Keratinocyte (primary cell): ENCODE data around the gene CCDC182.

Experiments used
- EZH2 ChIP-seq: IDR thresholded peaks from one replicate; pipeline ENCODE4 v1.6.1; 2012; ENCODE audit warnings: inconsistent platforms, mild to moderate bottlenecking, low read length, moderate library complexity
- TF ChIP-seq, protein P1 (sequence below), 3 experiments: IDR thresholded peaks in 1 of 3; conservative IDR thresholded peaks in 1 of 3; optimal IDR thresholded peaks in 1 of 3; 2 replicates in 2 of 3; 3 replicates in 1 of 3; pipeline versions ENCODE3 to v1.5.1; 2011; ENCODE audit warnings: low read length in 3 of 3, mild to moderate bottlenecking in 3 of 3, moderate library complexity in 2 of 3, control low read depth in 1 of 3, inconsistent platforms in 1 of 3; ENCODE audit not compliant: insufficient read depth in 2 of 3; ENCODE audit errors: extremely low read depth in 1 of 3

DNA sequence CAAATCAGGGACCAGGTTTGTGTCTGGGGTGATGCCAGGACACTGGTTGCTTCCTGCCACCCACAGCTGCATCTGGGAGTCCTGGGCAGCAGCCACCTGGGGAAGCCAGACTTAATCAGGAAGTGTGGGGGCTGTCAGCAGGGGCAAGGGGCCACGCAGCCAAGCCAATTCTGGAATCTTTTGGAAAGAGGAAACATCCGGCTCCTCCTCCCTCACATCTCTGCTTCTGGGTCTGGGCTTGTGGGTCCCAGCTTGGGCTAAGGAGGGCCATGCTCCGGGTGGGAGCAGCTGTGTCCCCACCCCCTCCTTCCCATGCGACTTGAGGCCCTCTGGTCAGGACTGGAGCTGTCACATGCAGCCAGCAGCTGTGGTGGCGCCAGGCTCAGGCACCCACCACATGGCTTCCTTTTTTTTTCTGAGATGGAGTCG lies 37.0 kb upstream of the CCDC182 start:
- no peak for TF ChIP-seq EZH2
- TF ChIP-seq, protein P1, sequence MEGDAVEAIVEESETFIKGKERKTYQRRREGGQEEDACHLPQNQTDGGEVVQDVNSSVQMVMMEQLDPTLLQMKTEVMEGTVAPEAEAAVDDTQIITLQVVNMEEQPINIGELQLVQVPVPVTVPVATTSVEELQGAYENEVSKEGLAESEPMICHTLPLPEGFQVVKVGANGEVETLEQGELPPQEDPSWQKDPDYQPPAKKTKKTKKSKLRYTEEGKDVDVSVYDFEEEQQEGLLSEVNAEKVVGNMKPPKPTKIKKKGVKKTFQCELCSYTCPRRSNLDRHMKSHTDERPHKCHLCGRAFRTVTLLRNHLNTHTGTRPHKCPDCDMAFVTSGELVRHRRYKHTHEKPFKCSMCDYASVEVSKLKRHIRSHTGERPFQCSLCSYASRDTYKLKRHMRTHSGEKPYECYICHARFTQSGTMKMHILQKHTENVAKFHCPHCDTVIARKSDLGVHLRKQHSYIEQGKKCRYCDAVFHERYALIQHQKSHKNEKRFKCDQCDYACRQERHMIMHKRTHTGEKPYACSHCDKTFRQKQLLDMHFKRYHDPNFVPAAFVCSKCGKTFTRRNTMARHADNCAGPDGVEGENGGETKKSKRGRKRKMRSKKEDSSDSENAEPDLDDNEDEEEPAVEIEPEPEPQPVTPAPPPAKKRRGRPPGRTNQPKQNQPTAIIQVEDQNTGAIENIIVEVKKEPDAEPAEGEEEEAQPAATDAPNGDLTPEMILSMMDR (optimal IDR thresholded peaks at IDR 0.05 in 1 of 3, IDR thresholded peaks at IDR 0.05 in 1 of 3, conservative IDR thresholded peaks at IDR 0.05 in 1 of 3; ENCODE audit: extremely low read depth in 1 of 3, insufficient read depth in 2 of 3, low read length in 3 of 3) = no peak
